Thymus (tissue), 11 donors: ENCODE results near the gene MLLT1. TPM values are rescaled to one million over a fixed set of nuclear protein-coding genes. Genes with fewer than 3 reads are reported as not detected.

Experiments used
- DNase-seq, 9 donors: peaks; one replicate each; pipeline ENCODE4 v3.0.0-alpha.2; 2013; ENCODE audit warnings: low spot score in 9 of 9, low read depth in 6 of 9, missing footprints in 1 of 9
- H3K27ac ChIP-seq, 2 donors: one replicate each; pipeline ENCODE4 v1.5.1; 2013; ENCODE audit warnings: control low read depth in 1 of 2, low read depth in 1 of 2, low read length in 1 of 2, mild to moderate bottlenecking in 1 of 2, moderate library complexity in 1 of 2
- H3K27me3 ChIP-seq, 2 donors: one replicate each; pipeline ENCODE4 v1.5.1; 2013; ENCODE audit warnings: low read length in 1 of 2; ENCODE audit not compliant: control insufficient read depth in 2 of 2, insufficient read depth in 1 of 2
- H3K36me3 ChIP-seq, 2 donors: one replicate each; pipeline ENCODE4 v1.5.1; 2013; ENCODE audit warnings: low read length in 1 of 2, mild to moderate bottlenecking in 1 of 2, moderate library complexity in 1 of 2; ENCODE audit not compliant: control insufficient read depth in 2 of 2, insufficient read depth in 2 of 2
- H3K4me1 ChIP-seq, 2 donors: one replicate each; pipeline ENCODE4 v1.5.1; 2013; ENCODE audit warnings: low read length in 2 of 2; ENCODE audit not compliant: control insufficient read depth in 2 of 2, insufficient read depth in 2 of 2
- H3K4me3 ChIP-seq, 2 donors: one replicate each; pipeline ENCODE4 v1.5.1; 2013; ENCODE audit warnings: low read length in 2 of 2, control low read depth in 1 of 2, mild to moderate bottlenecking in 1 of 2
- H3K9me3 ChIP-seq, 2 donors: one replicate each; pipeline ENCODE4 v1.5.1; 2013; ENCODE audit warnings: low read length in 1 of 2, mild to moderate bottlenecking in 1 of 2; ENCODE audit not compliant: control insufficient read depth in 2 of 2, insufficient read depth in 1 of 2
- WGBS: extraction: QIAGEN DNeasy Blood & Tissue Kit; methylation state at CpG from one replicate; pipeline ENCODE4 v1.1.7; 2013; 5-methylcytosine and 5-hydroxymethylcytosine counted together
- polyA plus RNA-seq: library from polyadenylated mRNA; stranded (reverse); fragments of 200-250 nt; gene quantifications from one replicate; pipeline ENCODE4 v1.2.3, GENCODE V29; 2013
- total RNA-seq: library from RNA; stranded (reverse); fragments of 120-200 nt; gene quantifications from one replicate; pipeline ENCODE4 v1.2.4, GENCODE V29; 2013
- donor health status: healthy.

MLLT1 gene
- total and polyA plus RNA-seq, 2 donors: 6.9 to 24.7 TPM

GRCh38 chr19:6253954-6254733 is 25.6 kb downstream of the MLLT1 start:
- Histone ChIP-seq H3K27me3 (no peaks in the 10 kb centered on the region), H3K36me3 (peaks cover 25 to 27% of the 10 kb centered on the region in 2 donors), H3K4me1 (peaks cover 0 to 3% of the 10 kb centered on the region in 2 donors), H3K27ac (no peak overlapping the region), H3K4me3 (no peak overlapping the region), H3K9me3 (no peaks in the 10 kb centered on the region)
- DNase-seq: no peak
- 97% methylated on average over 14 of the region's 14 CpGs for WGBS

- Histone ChIP-seq H3K27ac (no peak overlapping the region), H3K9me3 (peaks cover 0 to 2% of the 10 kb centered on the region in 2 donors), H3K4me3 (no peak overlapping the region), H3K36me3 (peaks cover 17 to 18% of the 10 kb centered on the region in 2 donors), H3K27me3 (no peaks in the 10 kb centered on the region), H3K4me1 (peaks cover 0 to 3% of the 10 kb centered on the region in 2 donors)
- no peak for DNase-seq
- 98% methylated on average over 9 of the region's 9 CpGs for WGBS
Measured at GRCh38 chr19:6252066-6252465, 27.7 kb downstream of the MLLT1 start.

GRCh38 chr19:6250909-6251308 is 28.9 kb downstream of the MLLT1 start:
- DNase-seq: no peak
- Histone ChIP-seq H3K9me3 (peaks cover 0 to 6% of the 10 kb centered on the region in 2 donors), H3K27ac (no peak overlapping the region), H3K4me1 (peaks cover 0 to 3% of the 10 kb centered on the region in 2 donors), H3K36me3 (peaks cover 14 to 20% of the 10 kb centered on the region in 2 donors), H3K27me3 (no peaks in the 10 kb centered on the region), H3K4me3 (no peak overlapping the region)
- 98% methylated on average over 13 of the region's 13 CpGs for WGBS

GRCh38 chr19:6250024-6250615 is 29.7 kb downstream of the MLLT1 start:
- Histone ChIP-seq H3K27me3 (no peaks in the 10 kb centered on the region), H3K27ac (no peak overlapping the region), H3K4me3 (no peak overlapping the region), H3K36me3 (peaks cover 14 to 20% of the 10 kb centered on the region in 2 donors), H3K4me1 (peaks cover 0 to 3% of the 10 kb centered on the region in 2 donors), H3K9me3 (peaks cover 0 to 6% of the 10 kb centered on the region in 2 donors)
- WGBS: 99% methylated on average over 4 of the region's 4 CpGs
- no peak for DNase-seq

- WGBS: 98% methylated on average over 9 of the region's 9 CpGs
- no peak overlapping the region for H3K27ac ChIP-seq
Measured at GRCh38 chr19:6249296-6249695, 30.5 kb downstream of the MLLT1 start.

GRCh38 chr19:6248844-6249243 is 30.9 kb downstream of the MLLT1 start:
- Histone ChIP-seq H3K4me1 (peaks cover 0 to 6% of the 10 kb centered on the region in 2 donors), H3K4me3 (no peak overlapping the region), H3K36me3 (peaks cover 6 to 12% of the 10 kb centered on the region in 2 donors), H3K9me3 (peaks cover 0 to 6% of the 10 kb centered on the region in 2 donors), H3K27me3 (no peaks in the 10 kb centered on the region), H3K27ac (no peak overlapping the region)
- 96% methylated on average over 6 of the region's 6 CpGs for WGBS
- DNase-seq: no peak

More at GRCh38 chr19:6249296-6249695, 30.5 kb downstream of the MLLT1 start:
- no peak for DNase-seq
- Histone ChIP-seq H3K4me3 (no peak overlapping the region), H3K27me3 (no peaks in the 10 kb centered on the region), H3K9me3 (peaks cover 0 to 6% of the 10 kb centered on the region in 2 donors), H3K4me1 (peaks cover 0 to 6% of the 10 kb centered on the region in 2 donors), H3K36me3 (peaks cover 11 to 15% of the 10 kb centered on the region in 2 donors)

- Histone ChIP-seq H3K27me3 (no peaks in the 10 kb centered on the region), H3K27ac (no peak overlapping the region), H3K36me3 (peaks cover 6 to 12% of the 10 kb centered on the region in 2 donors), H3K4me3 (no peak overlapping the region), H3K4me1 (peaks cover 0 to 9% of the 10 kb centered on the region in 2 donors), H3K9me3 (peaks cover 0 to 6% of the 10 kb centered on the region in 2 donors)
- 88% methylated on average over 3 of the region's 3 CpGs for WGBS
- DNase-seq: no peak
Measured at GRCh38 chr19:6248341-6248740, 31.4 kb downstream of the MLLT1 start.

- peaks cover 10 to 12% of the 10 kb centered on the region in 2 donors for H3K36me3 ChIP-seq
- 98% methylated on average over 7 of the region's 7 CpGs for WGBS
Measured at GRCh38 chr19:6247007-6247288, 32.8 kb downstream of the MLLT1 start.

More at GRCh38 chr19:6247007-6247288, 32.8 kb downstream of the MLLT1 start:
- Histone ChIP-seq H3K4me1 (peaks cover 0 to 13% of the 10 kb centered on the region in 2 donors), H3K27ac (no peak overlapping the region), H3K4me3 (no peak overlapping the region), H3K27me3 (no peaks in the 10 kb centered on the region), H3K9me3 (peaks cover 0 to 6% of the 10 kb centered on the region in 2 donors)
- DNase-seq: no peak
